Epithelial cell of proximal tubule (primary cell): Measurements from ENCODE around the gene ABHD12B. TPM values are rescaled to one million over a fixed set of nuclear protein-coding genes. Genes with fewer than 3 reads are reported as not detected.

Experiments used
- DNase-seq: peaks from one replicate; pipeline ENCODE4 v3.0.0-alpha.2; 2011; ENCODE audit warnings: low read depth
- H3K4me3 ChIP-seq: 2 replicates; pipeline ENCODE4 v1.5.1; 2011; ENCODE audit warnings: low read depth, mild to moderate bottlenecking, low read length
- CTCF ChIP-seq: conservative IDR thresholded peaks from 2 replicates; pipeline ENCODE4 v1.5.1; 2012; ENCODE audit warnings: low read depth, mild to moderate bottlenecking, low read length
- total RNA-seq: library from RNA; depleted of rRNA; stranded (reverse); fragments of >200 nt; gene quantifications from 2 replicates; pipeline ENCODE4 v1.2.3, GENCODE V29; 2015

Gene ABHD12B
- total RNA-seq, 1 donor from 2014 or later, result not detected

- H3K4me3 ChIP-seq, result no peak overlapping the region
- no peak for DNase-seq
- TF ChIP-seq CTCF, result no peak
Measured at GRCh38 chr14:50844391-50844790, 27.5 kb upstream of the ABHD12B start.

- no peak for DNase-seq
- no peak overlapping the region for H3K4me3 ChIP-seq
- no peak for TF ChIP-seq CTCF
Measured at GRCh38 chr14:50845166-50845565, 26.7 kb upstream of the ABHD12B start.

GRCh38 chr14:50846226-50846880 lies 25.5 kb upstream of the ABHD12B start:
- no peak overlapping the region for H3K4me3 ChIP-seq
- TF ChIP-seq CTCF, result no peak
- DNase-seq, result peak; percentile 91

- no peak for TF ChIP-seq CTCF
- no peak for DNase-seq
- no peak overlapping the region for H3K4me3 ChIP-seq
Measured at GRCh38 chr14:50853891-50854290, 18.0 kb upstream of the ABHD12B start.

GRCh38 chr14:50854521-50854920 lies 17.3 kb upstream of the ABHD12B start:
- DNase-seq, result no peak
- no peak for TF ChIP-seq CTCF
- H3K4me3 ChIP-seq, result no peak overlapping the region

- peak; percentile 29 for TF ChIP-seq CTCF
- DNase-seq, result no peak
- no peak overlapping the region for H3K4me3 ChIP-seq
Measured at GRCh38 chr14:50855558-50855957, 16.3 kb upstream of the ABHD12B start.

- H3K4me3 ChIP-seq, result no peak overlapping the region
- no peak for DNase-seq
- no peak for TF ChIP-seq CTCF
Measured at GRCh38 chr14:50856660-50857059, 15.2 kb upstream of the ABHD12B start.
